ENCODE results near the gene WASF3. TPM values are rescaled to one million over a fixed set of nuclear protein-coding genes. Genes with fewer than 3 reads are reported as not detected.

Gene WASF3
- total and polyA plus RNA-seq, 8 donors, result 3.6 to 9.3 (median 5.2) TPM

- H3K4me3 ChIP-seq, result no peak overlapping the region
- H3K36me3 ChIP-seq, result no peaks in the 10 kb centered on the region
- no peaks in the 10 kb centered on the region for H3K9me3 ChIP-seq
- WGBS, 2 donors, result 89 to 91% methylated on average over 5 of the region's 5 CpGs
- H3K27me3 ChIP-seq, result no peaks in the 10 kb centered on the region
- no peak for TF ChIP-seq CTCF (IDR thresholded peaks at IDR 0.05)
- no peaks in the 10 kb centered on the region for H3K4me1 ChIP-seq
- no peak for ATAC-seq
- no peak for DNase-seq
- FAIRE-seq, result no peak
- H3K27ac ChIP-seq, result no peak overlapping the region
- intact Hi-C loops (cut with DNase I), result no loop called here
Observed at GRCh38 chr13:26668357-26669146, 111.1 kb downstream of the WASF3 start.

GRCh38 chr13:26673890-26674289, 116.4 kb downstream of the WASF3 start:
- no peak for TF ChIP-seq CTCF (IDR thresholded peaks at IDR 0.05)
- Histone ChIP-seq H3K27ac (no peak overlapping the region), H3K36me3 (no peaks in the 10 kb centered on the region), H3K27me3 (no peaks in the 10 kb centered on the region), H3K4me1 (no peaks in the 10 kb centered on the region), H3K4me3 (no peak overlapping the region), H3K9me3 (no peaks in the 10 kb centered on the region)
- intact Hi-C loops (cut with DNase I), result no loop called here
- FAIRE-seq, result no peak
- ATAC-seq, result no peak
- DNase-seq, result no peak
- WGBS, 2 donors, result 92 to 95% methylated on average over 5 of the region's 5 CpGs

- DNase-seq (no peak), ATAC-seq (no peak), FAIRE-seq (no peak)
- WGBS, 2 donors, result 71 to 79% methylated on average over 4 of the region's 4 CpGs
- H3K4me3 ChIP-seq, result no peak overlapping the region
- no peak overlapping the region for H3K27ac ChIP-seq
- TF ChIP-seq CTCF (IDR thresholded peaks at IDR 0.05), result no peak
- intact Hi-C loops (cut with DNase I), result no loop called here
- H3K36me3 ChIP-seq, result no peaks in the 10 kb centered on the region
- no peaks in the 10 kb centered on the region for H3K4me1 ChIP-seq
- no peaks in the 10 kb centered on the region for H3K27me3 ChIP-seq
- no peaks in the 10 kb centered on the region for H3K9me3 ChIP-seq
Observed at GRCh38 chr13:26677156-26677555, 119.7 kb downstream of the WASF3 start.

- intact Hi-C loops (cut with DNase I), result no loop called here
- no peak for ATAC-seq
- H3K4me1 ChIP-seq, result no peaks in the 10 kb centered on the region
- no peak for DNase-seq
- TF ChIP-seq CTCF (IDR thresholded peaks at IDR 0.05), result no peak
- no peak overlapping the region for H3K4me3 ChIP-seq
- WGBS, 2 donors, result 96 to 99% methylated on average over 5 of the region's 5 CpGs
- no peak overlapping the region for H3K27ac ChIP-seq
- FAIRE-seq, result no peak
- H3K27me3 ChIP-seq, result no peaks in the 10 kb centered on the region
- H3K9me3 ChIP-seq, result no peaks in the 10 kb centered on the region
- H3K36me3 ChIP-seq, result peaks cover 0 to 9% (median 0%) of the 10 kb centered on the region in 3 donors
Observed at GRCh38 chr13:26678330-26678729, 120.8 kb downstream of the WASF3 start.

- H3K4me1 ChIP-seq, result no peaks in the 10 kb centered on the region
- TF ChIP-seq CTCF (IDR thresholded peaks at IDR 0.05), result no peak
- intact Hi-C loops (cut with DNase I), result no loop called here
- FAIRE-seq (no peak), DNase-seq (no peak), ATAC-seq (no peak)
- H3K4me3 ChIP-seq, result no peak overlapping the region
- no peak overlapping the region for H3K27ac ChIP-seq
- H3K27me3 ChIP-seq, result no peaks in the 10 kb centered on the region
- H3K9me3 ChIP-seq, result no peaks in the 10 kb centered on the region
- 84 to 89% methylated on average over 17 of the region's 17 CpGs for WGBS, 2 donors
- peaks cover 0 to 9% (median 0%) of the 10 kb centered on the region in 3 donors for H3K36me3 ChIP-seq
Observed at GRCh38 chr13:26678796-26679195, 121.3 kb downstream of the WASF3 start.

Data from pancreas (tissue), 10 donors.